GM19438 (cell line): ENCODE results near the gene CHRNA7.

Experiments
- ATAC-seq: cut with Tn5 transposase; IDR thresholded peaks from one replicate; pipeline ENCODE4 v1.9.1; 2021; ENCODE audit warnings: low read depth; ENCODE audit not compliant: unreplicated experiment

CHRNA7 gene

GRCh38 chr15:32029862-32030781 is at the start of gene CHRNA7:
CHRNA7 (plus strand) TSS chr15:32030515; CDS start chr15:32030595, 80 bp downstream.
- peak; percentile 76 for ATAC-seq

- no peak for ATAC-seq
Observed at GRCh38 chr15:31985607-31986006, 44.7 kb upstream of the CHRNA7 start.

- ATAC-seq, result no peak
Observed at GRCh38 chr15:31993062-31993461, 37.3 kb upstream of the CHRNA7 start.

- no peak for ATAC-seq
Observed at GRCh38 chr15:31997711-31998110, 32.6 kb upstream of the CHRNA7 start.

- no peak for ATAC-seq
Observed at GRCh38 chr15:32003558-32003957, 26.8 kb upstream of the CHRNA7 start.

- ATAC-seq, result no peak
Observed at GRCh38 chr15:32004249-32004648, 26.1 kb upstream of the CHRNA7 start.

- ATAC-seq, result no peak
Observed at GRCh38 chr15:32007355-32007960, 22.9 kb upstream of the CHRNA7 start.

- ATAC-seq, result no peak
Observed at GRCh38 chr15:32014953-32015352, 15.4 kb upstream of the CHRNA7 start.

GRCh38 chr15:32020156-32020555 is 10.2 kb upstream of the CHRNA7 start:
- no peak for ATAC-seq

GRCh38 chr15:32028921-32029320 is 1.4 kb upstream of the CHRNA7 start:
- no peak for ATAC-seq

GRCh38 chr15:32029409-32029861 is 880 bp upstream of the CHRNA7 start:
- ATAC-seq, result no peak

GRCh38 chr15:32030795-32031194 is 480 bp downstream of the CHRNA7 start:
- peak; percentile 5 for ATAC-seq

- no peak for ATAC-seq
Observed at GRCh38 chr15:32033186-32033890, 3.0 kb downstream of the CHRNA7 start.

GRCh38 chr15:32034106-32034505 is 3.8 kb downstream of the CHRNA7 start:
- no peak for ATAC-seq

GRCh38 chr15:32035285-32035684 is 5.0 kb downstream of the CHRNA7 start:
- no peak for ATAC-seq

- no peak for ATAC-seq
Observed at GRCh38 chr15:32036971-32037370, 6.7 kb downstream of the CHRNA7 start.

GRCh38 chr15:32041294-32041693 is 11.0 kb downstream of the CHRNA7 start:
- ATAC-seq, result no peak

GRCh38 chr15:32042269-32042972 is 12.1 kb downstream of the CHRNA7 start:
- ATAC-seq, result no peak

- ATAC-seq, result no peak
Observed at GRCh38 chr15:32053719-32054118, 23.4 kb downstream of the CHRNA7 start.

GRCh38 chr15:32057876-32058425 is 27.6 kb downstream of the CHRNA7 start:
- ATAC-seq, result no peak
